Mucosa of gallbladder (tissue), 1 donor: Measurements from ENCODE around the gene CFAP46. TPM values are rescaled to one million over a fixed set of nuclear protein-coding genes. Genes with fewer than 3 reads are reported as not detected.
"Not testable (repeated sequence)": the region's sequence is repeated elsewhere in the genome, so short reads cannot be mapped to it uniquely, and the experiment has no call there.

Source experiments
- DNase-seq: peaks from one replicate; pipeline ENCODE4 v3.0.0-alpha.2; 2020; ENCODE audit warnings: low spot score
- total RNA-seq: library from RNA; stranded (reverse); gene quantifications from one replicate; pipeline ENCODE4 v1.2.1, GENCODE V29; 2021
- donor health status: DM: no; HTN: no; CAD: no.

CFAP46 gene
- total RNA-seq, 1 donor from 2014 or later, result 1.0 TPM

DNA sequence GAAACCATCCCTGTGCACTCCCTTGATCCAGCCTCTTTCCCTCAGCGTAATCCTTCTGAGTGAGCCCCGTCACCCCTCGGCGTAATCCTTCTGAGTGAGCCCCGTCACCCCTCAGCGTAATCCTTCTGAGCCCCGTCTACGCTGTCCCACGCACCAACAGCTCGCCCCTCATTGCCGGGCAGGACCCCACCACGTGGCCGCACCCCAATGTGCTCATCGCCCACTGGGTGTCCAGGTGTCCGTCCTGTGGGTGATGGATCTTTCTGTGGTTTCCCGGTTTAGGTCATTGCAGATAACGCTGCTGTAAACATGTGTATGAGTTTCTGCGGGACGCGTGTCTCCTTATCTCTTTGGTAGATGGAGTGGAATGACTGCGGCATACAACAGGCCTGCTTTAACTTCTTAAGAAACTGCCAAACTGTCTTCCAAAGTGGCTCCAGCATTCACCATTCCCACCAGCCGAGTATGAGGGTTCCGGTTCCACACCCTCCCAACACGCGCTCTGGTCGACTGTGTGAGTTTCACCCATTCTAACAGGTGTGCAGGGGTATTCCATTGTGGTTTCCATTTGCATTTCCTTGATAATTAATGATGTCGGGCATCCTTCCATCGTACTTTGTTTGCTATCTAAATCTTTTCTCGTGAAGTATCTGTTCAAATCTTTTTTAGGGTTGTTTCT is 114.4 kb downstream of the CFAP46 start:
- DNase-seq, result no peak

GRCh38 chr10:132827423-132827789 is 115.0 kb downstream of the CFAP46 start:
- DNase-seq, result no peak

GRCh38 chr10:132826524-132827422 is 115.6 kb downstream of the CFAP46 start:
- no peak for DNase-seq

DNA sequence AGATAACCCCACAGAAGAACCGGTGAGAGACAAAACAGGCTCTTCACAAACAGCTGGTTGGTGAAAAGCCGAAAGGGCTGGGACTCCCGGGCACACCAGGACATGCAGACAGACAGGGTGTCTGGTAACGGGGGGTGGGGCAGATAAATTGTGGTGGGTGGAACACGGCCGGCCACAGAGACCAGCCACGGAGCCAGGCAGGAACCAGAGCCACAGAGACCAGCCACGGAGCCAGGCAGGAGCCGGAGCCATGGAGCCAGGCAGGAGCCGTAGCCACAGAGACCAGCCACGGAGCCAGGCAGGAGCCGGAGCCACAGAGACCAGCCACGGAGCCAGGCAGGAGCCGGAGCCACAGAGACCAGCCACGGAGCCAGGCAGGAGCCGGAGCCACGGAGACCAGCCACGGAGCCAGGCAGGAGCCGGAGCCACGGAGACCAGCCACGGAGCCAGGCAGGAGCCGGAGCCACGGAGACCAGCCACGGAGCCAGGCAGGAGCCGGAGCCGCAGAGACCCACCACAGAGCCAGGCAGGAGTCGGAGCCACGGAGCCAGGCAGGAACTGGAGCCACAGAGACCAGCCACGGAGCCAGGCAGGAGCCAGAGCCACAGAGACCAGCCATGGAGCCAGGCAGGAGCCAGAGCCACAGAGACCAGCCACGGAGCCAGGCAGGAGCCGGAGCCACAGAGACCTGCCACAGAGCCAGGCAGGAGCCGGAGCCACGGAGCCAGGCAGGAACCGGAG is 116.4 kb downstream of the CFAP46 start:
- not testable (repeated sequence) for DNase-seq

DNA sequence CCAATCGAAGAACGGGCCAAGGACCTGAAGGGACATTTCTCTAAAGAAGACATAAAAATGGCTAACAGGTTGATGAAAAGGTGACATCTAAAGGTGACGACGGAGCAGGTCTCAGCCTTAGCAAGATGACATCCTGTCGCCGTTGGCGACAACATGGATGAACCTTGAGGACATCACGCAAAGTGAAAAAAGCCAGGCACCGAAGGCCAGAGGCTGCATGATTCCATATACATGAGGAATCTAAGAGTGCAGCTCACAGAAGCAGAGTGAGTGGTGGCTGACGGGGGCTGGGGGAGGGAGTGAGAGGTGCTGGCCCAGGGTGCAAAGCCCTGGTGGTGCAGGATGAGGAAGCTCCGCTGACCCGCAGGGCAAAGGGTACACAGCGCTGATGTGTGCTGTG is 122.3 kb downstream of the CFAP46 start:
- no peak for DNase-seq

DNA sequence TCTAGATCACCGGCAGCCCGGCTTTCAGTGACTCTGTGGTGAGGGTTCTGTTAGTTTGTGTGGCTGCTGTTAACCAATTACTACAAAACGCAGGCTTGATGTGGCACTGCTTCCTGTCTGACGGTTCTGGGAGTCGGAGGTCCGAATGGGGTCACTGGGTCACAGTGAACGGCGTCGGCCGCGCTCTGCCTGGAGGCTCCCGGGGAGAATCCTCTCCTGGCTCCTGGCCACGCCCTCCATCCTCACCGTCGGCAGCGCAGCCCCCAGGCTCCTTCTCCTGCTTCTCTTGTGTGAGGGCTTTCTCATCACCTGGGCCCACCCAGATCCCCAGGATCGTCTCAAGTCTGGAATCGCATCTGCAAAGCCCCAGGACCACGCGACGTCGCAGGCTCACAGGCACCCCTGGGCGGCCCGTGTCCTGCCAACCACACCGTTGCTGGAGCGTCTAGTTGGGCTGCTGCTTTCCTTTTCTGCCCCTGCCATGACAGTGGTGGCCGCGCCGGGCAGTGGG is 124.6 kb downstream of the CFAP46 start:
- DNase-seq, result no peak

DNA sequence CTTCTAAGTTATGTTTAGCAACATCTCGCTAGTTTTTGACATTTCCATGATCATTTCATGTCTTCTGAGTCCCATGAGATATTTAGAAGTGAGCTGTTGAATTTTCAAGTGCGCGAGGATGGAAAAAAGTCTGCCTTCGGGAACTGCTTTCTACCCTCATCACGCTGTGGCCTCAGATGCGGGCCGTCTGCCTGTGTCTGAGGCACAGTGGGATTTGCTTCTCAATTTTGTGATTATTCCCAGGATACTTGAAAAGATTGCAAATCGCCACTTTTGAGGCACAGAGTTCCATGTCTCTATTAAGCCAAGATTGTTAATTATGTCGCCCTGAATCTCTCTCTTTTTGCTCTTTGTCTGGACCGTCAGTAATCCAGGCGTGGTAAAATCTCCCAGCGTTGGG is 125.7 kb downstream of the CFAP46 start:
- no peak for DNase-seq

DNA sequence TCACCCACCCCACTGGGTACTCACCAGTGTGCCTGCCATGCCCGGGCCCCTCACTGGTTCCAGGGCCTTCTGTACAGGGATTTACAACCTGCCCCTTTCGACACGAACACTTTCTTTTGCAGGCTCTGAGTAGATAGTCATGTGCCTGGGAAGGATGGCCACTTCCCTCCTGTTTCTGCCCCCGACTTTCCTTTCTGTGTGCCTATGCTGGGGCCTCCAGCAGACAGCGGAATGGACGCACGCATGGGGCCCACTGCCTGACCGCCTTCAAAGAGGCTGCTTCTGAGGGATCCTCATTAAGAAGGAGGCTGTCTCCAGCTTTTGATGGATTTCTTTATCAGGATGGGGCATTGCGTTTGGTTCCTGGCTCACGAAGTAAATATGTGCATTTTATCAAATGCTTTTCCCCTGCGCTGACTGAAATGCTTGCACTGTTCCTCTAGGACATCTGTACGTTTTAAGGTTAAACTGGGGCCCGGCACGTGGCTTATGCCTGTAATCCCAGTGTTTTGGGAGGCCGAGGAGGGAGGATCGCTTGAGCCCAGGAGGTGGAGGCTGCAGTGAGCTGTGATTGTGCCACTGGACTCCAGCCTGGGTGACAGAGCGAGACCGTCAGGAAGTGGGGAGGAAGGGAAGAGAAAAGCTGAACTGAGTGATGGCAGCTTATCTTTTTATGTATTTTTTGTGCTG is 127.1 kb downstream of the CFAP46 start:
- no peak for DNase-seq

DNA sequence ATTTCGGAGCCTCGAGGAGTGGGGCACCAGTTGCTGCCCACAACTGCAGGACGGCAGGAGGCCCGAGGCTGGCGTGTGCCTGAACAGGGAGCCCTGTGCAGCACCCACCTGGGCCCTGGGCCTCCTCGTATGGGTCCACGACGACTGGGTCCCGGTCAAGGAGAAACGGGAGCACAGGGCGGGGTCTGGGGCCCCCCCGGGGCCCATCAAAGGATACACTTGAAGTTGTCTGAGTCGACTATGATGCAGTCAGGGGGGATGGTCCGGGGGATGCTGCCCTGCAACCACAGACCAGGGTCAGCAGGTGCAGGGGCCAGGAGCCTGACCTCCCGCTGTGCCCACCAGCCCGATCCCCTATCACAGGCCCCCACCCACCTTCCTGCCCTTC is 127.9 kb downstream of the CFAP46 start:
- DNase-seq, result no peak

DNA sequence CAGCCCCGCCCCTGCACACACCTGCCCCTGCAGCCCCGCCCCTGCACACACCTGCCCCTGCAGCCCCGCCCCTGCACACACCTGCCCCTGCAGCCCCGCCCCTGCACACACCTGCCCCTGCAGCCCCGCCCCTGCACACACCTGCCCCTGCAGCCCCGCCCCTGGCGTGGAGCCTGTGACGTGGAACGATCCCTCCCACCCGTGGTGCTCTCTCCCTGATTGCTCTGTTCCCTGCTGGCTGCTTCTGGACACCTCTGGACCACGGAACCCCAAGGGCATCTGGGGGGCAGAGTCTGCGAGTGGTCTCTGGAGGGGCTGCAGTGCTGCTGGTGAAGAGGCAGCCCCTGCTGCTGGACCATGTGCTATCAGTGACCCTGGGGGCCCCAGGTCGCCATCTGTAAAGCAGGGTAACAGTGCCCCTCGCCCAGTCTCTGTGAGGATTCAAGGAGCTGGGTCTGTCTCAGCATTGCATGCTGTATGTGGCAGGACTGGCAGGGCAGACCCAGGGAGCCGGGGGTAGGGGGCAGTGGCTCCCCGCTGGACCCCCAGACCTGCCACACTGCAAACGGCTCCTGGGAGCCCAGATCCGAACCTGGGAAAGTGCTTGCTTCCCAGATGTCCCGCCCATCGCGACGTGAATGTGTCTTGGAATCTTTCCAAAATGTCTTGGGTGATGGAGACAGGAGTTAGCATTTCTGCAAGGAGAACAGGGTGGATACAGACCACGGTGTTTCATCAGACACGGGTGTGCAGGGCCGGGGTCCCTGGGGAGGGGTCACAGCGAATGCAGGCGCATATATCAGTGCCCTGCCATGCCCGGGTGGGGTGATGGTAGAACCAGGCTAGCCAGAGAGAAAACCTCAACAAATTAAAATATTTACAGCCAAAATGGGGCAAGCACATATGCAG is 128.6 kb downstream of the CFAP46 start:
- DNase-seq, result no peak

DNA sequence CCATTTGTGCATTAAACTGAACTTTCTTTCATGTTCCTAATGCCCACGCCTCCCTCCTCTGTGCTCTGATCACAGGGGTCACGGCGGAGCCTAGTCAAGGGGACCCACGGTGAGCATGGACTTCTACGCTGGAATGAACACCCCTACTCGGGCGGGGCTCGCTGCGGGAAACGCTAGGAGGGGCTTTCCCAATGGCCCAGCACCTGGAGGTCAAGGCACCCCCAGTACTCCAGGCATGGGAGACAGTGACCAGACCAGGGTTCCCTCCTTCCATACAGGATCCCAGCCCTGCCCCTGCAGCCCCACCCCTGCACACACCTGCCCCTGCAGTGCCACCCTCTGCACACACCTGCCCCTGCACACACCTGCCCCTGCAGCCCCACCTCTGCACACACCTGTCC is 129.4 kb downstream of the CFAP46 start:
- no peak for DNase-seq

GRCh38 chr10:132812520-132812919 is 129.8 kb downstream of the CFAP46 start:
- DNase-seq, result no peak

DNA sequence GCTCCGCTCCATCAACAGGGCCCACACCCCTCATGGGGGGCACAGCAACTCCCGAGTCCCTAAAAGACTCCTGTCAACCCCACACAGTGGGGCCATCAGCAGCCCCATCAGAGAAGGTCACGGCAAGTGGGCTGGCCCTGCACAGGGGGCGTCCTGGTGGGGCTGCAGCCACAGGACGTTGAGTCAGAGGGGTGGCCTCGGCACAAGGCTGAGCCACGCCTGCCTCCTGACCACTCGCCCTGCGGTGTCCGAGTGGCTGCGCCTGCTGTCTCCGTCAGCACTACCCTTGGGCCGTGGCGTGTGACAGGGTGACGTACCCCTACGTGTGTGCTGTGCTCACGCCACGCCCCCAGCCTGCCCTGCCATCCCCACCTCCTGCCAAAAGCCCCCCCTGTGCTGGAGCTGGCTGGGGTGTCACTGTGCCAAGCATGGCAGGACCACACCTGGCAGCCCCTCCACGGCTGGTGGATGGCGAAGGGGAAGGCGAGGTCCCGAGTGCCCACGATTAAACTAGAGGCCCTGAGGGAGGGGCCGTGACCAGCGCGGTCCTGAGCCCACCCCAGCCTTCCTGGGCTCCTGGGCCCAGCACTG is 130.4 kb downstream of the CFAP46 start:
- no peak for DNase-seq

- DNase-seq, result no peak
These were observed 131.3 kb downstream of the CFAP46 start for GRCh38 chr10:132810807-132811700.

- DNase-seq, result no peak
These were observed 132.1 kb downstream of the CFAP46 start for GRCh38 chr10:132810141-132810806.

GRCh38 chr10:132809232-132810140 is 132.9 kb downstream of the CFAP46 start:
- no peak for DNase-seq

GRCh38 chr10:132808383-132809231 is 133.8 kb downstream of the CFAP46 start:
- DNase-seq, result no peak
